GM21619 (cell line): ENCODE data around the gene PADI1.
"Not testable (repeated sequence)": the region's sequence is repeated elsewhere in the genome, so short reads cannot be mapped to it uniquely, and the experiment has no call there.

ENCODE experiments used
- ATAC-seq: cut with Tn5 transposase; IDR thresholded peaks from one replicate; pipeline ENCODE4 v1.9.1; 2021; ENCODE audit not compliant: unreplicated experiment

The PADI1 gene

DNA sequence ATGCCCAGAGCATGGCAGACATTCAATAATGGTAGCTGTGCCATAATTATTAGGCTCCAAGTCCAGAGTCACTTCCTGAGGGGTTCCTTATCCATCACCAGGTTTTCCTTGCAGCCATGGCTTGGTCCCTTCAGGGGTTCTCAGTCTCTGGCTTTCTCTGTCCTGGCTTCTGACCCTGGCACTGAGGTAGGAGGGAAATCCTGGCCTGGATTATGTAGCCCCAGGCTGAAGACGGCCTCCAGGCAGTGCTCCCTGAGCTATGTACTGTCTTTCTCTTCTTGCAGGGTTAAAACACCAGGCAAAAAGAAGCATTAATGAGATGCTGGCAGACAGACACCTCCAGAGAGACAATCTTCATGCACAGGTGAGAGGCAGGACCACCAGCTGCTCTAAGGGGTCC, 34.5 kb downstream of the PADI1 start:
- ATAC-seq: no peak

DNA sequence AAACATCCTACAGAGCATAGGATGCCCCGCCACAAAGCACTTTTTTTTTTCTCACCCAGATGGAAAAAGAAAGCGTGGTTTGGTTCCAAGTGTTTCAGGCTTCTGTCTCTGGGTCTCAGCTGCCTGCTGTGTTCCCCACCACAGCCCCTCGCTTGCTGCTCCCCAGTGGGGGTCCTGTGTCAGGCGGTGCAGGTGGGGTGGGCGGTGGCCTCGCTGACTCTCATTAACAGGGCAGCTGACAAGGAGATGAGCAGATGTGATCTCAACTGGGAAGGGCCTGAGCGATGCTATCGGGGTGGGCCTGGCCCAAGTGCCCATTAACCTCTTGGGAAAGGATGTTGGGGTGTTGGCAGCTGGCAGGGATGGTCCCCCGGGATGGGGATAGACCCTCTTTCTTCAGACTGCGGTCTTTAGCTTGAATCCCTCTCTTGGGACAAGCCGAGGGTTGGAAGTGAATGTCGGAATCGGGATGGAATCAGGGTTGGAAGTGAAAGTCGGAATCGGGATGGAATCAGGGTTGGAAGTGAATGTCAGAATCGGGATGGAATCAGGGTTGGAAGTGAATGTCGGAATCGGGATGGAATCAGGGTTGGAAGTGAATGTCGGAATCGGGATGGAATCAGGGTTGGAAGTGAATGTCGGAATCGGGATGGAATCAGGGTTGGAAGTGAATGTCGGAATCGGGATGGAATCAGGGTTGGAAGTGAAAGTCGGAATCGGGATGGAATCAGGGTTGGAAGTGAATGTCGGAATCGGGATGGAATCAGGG, 36.3 kb downstream of the PADI1 start:
- not testable (repeated sequence) for ATAC-seq

DNA sequence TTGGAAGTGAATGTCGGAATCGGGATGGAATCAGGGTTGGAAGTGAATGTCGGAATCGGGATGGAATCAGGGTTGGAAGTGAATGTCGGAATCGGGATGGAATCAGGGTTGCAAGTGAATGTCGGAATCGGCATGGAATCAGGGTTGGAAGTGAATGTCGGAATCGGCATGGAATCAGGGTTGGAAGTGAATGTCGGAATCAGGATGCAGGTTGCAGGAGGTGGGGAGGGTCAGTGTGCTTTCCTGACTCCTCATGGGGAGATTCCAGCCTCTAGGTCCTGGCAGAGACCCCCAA, 36.8 kb downstream of the PADI1 start:
- not testable (repeated sequence) for ATAC-seq

DNA sequence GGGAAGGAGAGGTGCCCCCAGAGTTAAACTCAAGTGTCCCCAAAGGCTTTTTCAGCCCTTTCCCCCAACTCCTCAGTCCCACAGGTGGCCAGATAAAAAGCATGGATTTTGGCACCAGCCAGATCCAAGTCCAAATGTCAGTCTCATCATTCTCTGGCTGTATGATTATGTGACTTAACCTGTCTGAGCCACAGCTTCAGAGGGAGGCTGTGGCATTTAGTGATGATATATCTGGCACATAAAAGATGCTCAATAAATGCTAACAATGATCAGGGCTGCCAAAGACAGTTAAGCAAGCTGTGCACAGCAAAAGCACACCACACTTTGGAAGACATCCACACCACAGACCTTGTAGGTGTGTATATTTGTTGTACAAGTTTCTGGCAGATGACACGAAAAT, 38.3 kb downstream of the PADI1 start:
- no peak for ATAC-seq

DNA sequence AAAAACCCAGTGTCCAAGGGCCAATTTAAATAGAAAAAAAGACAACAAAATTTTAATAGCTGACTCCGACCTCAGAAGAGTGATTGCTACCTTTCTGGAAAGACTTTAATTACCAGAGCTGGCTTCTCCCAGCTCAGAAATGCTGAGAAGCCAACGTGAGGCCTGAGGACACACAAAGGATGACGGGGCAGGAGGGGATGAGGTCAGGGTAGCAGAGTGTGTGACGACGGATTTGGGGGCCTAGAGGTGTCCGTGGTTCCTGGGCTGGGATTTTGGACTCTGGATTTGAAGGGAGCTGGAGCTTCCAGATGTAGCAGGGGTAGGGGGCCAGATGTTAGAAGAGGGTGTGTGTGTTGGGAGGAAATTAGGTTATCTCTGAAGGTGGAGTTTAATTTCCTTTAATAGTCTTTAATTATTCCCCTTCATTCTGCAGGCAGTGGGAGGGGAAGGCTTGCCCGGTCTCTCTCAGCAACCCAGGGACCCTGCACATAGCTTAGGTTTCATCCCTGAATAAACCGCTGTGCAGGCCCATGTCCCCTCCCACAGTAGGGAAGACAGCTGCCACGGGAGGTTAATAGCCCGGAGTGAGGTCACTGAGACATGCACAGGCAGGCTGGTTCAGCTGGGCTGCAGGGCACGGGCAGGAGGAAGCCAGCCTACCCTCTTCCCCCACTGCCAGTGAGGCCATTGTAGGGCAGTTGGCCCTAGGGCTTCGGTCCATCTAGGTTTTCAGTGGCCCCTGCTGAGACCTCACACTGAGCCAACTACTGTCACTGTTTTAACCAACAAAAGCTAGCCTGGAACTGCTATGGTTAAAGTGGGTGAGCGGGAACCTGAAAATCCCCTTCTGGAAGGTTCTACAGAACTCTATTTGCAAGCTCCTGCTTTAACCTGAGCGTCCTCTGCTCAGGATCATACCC, 40.2 kb downstream of the PADI1 start:
- ATAC-seq: no peak

DNA sequence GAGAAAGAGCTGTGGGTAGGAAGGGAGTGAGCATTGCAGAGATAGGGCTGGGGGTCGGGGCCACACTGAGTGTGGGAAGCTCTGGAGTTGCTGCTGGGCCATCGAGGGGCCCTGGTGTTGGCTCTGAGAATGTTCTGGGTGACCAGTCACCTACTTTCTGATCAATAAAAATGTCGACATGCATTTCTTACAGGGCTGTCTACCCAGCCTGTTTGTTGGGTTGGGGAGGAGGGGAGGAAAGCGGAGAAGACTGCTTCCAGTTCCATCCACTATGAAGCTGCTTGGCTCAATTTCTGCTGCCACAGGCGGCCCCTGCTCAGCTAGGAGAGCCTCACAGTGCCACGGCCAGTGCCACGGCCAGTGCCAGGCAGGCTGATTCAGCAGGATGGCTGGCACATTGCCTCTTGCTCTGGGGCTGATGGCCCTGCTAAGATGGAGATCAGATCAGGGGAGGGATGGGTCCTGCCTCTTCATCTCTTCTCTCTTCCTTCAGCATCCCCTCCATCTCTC, 40.9 kb downstream of the PADI1 start:
- ATAC-seq: no peak

DNA sequence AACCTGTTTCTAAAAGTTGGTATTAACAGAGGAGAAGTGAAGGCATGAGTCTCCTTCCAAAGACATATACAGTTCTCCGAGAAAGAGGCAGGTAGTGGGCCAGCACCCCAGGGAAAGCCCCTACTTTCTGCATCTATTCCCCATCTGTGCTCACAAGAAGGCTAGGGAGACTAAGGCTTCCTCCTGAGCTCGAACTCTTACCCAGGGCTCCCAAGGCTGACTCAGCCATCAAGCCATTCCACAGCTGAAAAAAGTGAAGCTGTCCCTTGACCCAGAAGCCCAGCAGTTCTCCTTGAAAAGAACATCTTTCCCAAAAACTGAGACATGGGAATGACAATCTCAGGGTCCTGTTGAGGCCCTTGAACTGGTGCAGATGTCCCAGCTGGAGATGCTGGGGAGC, 42.0 kb downstream of the PADI1 start:
- ATAC-seq: no peak

DNA sequence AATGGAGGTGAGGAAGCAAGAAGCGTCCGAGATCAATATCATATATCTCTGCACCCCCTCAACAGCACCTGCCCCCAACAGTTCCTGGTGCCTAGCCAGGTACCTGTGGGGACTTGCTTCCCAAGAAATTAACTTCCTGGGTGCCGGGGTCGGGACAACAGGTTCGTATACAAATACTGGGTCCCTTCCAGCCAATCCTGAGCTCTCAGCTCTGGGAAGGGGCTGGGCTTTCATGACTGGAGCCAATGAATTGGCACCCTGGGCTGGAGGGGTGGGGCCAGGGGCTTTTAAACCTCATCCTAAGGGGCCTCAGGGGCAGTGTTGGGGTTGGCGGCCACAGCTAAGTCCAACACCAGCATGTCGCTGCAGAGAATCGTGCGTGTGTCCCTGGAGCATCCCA, 43.9 kb downstream of the PADI1 start, which contains the start of gene PADI3:
Gene PADI3 (plus strand): TSS at position 318 of the 400 bp plus-strand sequence. CDS start 40 bp downstream, at position 358.
- no peak for ATAC-seq

DNA sequence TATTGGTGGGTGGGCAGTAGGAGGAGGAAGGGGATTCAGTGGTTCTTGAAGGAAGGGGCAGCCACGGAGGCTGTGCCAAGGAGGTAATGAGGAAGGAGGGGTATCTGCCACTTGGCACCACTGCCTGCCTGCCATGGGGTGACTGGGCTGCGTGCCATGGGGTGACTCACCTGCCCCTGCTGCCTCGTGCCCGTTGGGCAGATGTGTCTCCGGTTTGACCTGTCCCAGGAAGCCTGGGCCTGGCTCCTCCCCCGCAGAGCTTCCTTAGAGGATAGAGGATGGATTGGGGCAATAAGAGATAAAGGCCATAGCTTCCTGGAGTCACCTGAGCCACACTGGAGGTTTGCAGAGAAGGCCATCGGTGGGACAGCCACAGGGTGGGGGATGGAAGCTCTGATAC, 45.7 kb downstream of the PADI1 start:
- ATAC-seq: no peak

DNA sequence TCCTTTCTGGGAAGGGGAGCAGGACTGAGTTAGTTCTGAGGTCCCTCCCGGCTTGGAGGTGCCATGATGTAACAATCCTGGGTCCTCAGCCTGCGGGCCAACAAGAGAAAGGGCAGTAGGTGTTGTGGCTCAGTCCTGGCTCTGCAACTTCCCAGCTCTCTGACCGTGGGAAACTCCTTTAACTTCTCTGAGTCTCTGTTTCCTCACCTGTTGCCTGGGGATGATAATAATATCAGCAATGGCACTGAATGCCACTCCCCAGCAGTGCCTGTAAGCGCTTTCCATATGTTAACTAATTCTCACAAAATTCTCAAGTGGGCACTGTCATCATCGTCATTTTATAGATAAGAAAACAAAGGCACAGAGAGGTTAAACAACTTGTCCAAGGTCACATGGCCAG, 46.3 kb downstream of the PADI1 start:
- ATAC-seq: no peak

DNA sequence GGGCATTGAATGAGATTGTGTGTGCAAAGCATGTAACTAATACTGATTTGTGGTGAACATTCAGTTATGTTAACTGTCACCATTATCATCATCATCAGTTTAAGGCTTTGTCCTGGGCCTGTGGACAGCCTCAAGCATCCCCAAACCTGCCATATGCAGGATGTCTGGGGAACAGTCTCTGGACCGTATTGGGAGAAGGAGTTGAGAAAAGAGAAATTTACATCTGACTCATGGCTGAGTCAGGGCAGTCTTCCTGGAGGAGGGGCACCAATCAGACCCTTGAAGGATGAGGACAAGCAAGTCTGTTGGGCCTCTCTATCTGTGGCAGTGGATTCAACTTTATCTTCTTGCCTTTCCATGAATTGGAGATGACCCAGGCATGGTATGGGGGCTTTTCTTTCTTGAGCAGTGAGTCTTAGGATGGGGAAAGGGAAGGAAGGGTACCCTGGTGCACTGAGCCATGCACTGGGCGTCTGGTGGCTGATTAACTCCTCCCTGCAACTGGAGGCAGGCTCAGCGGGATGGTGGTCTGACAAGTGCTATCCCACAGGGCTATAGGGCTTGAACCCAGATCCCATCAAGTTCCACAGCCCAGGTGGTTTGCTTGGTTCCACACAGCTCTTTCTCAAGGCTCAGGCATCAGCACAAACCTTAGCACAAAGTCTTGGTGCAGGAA, 46.9 kb downstream of the PADI1 start:
- no peak for ATAC-seq

DNA sequence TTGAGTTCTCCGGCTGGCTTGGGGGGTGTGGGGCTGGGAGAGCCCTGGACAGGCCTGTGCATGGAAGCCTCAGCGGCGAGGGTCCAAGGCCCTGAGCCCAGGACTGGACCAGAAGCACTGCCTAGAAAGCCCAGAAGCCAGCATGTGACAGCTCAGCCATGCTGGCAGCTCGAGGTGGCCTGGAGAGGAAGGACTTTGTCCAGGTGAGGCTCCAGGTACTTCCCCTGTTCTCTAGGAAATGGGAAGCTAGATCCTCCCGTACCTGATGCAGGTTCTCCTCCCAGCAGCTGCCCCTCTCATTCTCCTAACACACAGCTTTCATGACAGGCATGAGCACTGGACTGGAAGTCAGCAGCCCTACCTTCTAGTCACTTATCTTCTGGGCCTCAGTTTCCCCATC, 50.4 kb downstream of the PADI1 start:
- no peak for ATAC-seq

DNA sequence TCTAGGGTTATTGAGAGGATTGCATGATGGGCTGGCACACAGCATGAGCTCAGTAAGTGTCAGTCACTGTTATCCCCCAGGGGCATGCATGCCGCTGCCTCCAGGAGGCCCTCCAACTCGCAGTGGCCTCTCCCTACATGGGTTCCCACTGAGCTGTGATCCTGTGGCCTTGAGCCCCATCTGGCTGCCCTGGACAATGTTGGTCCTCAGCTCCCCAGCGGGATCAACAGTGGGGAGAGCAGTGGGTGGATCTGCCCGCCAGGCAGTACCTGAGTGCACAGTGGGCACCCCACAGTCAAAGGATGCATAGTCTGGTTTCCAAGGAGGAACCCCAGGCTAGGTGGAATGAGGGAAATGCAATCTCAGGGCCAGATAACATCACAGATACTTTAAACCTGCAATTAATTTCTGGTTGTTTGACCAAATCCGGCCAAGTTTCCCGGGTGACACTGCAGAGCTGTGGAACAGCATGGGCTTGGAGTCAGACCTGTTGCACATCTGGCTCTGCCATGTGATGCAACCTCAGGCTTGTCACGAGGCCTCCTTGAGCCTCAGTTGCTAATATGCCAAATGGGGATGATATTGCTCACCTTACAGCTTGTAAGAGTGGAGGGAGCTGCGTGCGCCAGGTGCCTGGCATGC, 53.3 kb downstream of the PADI1 start:
- no peak for ATAC-seq

DNA sequence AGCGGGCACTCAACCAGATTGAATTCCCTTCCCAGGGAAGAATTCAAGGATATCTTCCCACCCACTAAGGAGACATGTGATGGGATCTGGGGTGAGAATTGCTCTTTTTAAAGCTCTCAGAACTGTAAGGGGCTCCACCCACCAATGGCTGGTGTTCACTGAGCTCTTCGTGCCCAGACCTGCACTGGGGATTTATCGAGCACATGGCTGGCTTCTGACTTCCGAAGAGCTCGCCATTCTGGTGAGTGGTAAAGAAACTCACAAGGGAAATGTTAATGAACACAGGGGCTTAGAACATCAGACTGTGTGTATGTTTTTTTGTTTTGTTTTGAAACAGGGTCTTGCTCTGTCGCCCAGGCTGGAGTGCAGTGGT, 53.8 kb downstream of the PADI1 start:
- ATAC-seq: no peak

DNA sequence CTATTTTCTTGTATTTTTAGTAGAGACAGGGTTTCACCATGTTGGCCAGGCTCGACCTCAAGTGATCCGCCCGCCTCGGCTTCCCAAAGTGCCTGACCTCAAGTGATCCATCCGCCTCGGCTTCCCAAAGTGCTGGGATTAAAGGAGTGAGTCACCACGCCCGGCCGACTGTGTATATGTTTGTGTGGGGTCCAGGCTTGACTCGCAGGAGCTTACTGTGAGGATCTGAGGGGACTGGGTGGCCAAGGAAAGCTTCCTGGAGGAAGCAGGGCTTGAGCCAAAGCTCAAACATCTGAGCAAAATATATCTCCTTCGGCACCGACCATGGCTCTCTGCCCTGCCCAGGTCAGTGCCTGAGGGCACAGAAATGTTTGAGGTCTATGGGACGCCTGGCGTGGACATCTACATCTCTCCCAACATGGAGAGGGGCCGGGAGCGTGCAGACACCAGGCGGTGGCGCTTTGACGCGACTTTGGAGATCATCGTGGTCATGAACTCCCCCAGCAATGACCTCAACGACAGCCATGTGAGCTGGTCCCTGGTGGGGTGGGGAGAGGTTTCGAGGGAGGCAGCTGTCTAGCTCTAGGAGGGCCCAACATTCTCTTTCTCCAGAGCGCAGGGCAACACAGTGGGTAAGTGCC, 54.4 kb downstream of the PADI1 start:
- no peak for ATAC-seq

DNA sequence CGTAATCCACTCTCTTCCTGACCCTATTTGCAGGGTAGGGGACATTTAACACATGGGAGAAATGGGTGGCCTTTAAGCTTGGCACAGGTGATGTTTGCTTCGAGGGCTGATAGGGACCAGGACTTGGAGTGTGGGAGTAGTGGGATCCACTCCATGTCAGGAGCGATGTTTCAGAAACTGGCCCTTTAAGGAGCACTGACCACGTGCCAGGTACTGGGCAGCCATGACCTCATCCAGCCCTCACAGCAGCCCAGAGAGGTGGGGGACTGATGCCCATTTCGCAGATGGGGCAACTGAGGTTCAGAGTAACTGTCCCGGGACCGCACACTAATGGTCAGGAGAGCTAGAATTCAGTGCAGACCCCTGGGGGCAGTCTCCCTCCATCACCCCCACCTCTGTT, 55.3 kb downstream of the PADI1 start:
- ATAC-seq: no peak

DNA sequence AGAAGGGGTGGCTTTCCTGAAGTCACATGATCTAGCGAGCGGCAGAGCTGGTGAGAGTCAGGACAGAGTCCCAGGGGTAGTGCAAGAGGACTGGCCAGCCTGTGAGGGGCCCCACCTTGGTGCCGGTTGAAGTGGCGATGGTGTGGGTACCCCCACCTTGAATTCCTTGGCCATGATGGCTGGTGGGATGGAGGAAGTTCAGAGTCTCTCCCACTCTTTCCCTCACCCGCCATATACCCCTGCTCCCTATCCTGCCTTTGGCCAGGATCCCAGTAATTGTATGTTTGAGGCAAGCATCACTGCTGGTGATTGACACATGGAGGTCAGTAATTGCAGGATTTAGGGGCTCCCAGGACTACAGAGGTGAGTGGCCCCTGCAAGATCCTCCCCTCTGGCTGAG, 55.8 kb downstream of the PADI1 start:
- ATAC-seq: no peak

DNA sequence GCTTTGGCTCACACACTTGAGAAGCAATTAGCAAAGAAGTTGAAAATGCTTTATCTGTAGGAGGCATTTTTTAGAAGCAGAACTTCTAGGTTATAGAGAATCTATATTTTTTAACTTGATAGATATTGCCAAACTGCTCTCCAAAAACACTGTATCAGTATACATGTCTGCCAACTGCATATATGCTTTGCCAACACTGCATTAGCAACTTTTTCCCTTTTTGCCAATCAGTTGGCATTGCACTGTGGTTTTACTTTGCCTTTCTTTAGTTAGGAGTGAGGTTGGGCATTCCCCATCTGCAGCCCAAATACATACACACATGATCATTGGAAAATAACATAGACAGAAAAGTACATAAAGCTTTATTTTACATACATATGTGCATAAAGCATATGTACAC, 59.0 kb downstream of the PADI1 start:
- ATAC-seq: no peak

DNA sequence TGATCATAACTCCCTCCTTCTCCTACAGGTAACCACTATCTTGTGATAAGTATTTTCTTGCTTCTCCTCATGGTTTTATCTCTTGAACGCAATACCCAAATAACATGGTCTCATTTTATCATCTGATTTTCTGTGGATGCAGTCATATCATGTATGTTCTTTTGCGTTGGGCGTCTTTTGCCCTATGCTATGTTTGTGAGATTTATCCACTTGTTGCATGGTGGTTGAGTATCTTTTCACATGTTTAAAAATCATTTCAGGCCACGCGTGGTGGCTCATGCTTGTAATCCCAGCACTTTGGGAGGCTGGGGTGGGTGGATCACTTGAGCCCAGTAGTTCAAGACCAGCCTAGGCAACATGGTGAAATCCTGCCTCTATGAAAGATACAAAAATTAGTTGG, 59.5 kb downstream of the PADI1 start:
- no peak for ATAC-seq

DNA sequence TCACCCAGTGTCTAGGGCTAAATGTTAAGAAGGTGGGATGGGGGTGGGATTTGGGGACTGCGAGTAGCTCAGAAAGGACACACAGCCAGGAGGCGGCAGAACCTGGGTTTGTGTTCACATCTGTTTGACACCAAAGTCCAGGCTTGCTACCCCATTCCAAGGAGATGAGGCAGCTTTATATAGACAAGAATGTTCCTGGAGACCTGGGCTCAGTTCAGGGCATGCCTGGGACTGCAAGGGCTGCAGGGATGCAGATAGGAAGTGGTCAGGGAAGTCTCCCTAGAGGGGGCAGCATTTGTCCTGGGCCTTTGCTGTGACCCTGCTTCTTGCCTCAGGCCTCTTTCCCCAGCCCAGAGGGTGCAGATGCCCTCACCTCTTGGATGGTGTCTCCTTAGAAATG, 60.2 kb downstream of the PADI1 start:
- ATAC-seq: no peak

DNA sequence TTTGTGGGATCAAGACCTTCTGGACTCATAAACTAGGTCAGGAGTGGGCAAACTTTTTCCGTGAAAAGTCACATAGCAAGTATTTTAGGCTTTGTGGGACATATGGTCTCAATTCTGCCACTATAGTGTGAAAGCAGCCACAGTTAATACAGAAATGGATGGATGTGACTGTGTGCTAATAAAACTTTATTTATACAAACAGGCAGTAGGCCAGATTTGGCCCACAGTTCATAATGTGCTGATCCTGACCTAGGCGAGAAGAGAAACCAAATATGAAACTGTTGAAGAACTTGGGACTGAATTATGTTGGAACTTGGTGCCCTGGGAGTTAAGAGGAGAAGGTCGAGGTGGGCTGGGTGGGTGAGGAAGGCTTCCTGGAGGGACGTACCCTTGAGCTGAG, 61.0 kb downstream of the PADI1 start:
- ATAC-seq: no peak
